Measurements from ENCODE around the gene MST1.

DNA sequence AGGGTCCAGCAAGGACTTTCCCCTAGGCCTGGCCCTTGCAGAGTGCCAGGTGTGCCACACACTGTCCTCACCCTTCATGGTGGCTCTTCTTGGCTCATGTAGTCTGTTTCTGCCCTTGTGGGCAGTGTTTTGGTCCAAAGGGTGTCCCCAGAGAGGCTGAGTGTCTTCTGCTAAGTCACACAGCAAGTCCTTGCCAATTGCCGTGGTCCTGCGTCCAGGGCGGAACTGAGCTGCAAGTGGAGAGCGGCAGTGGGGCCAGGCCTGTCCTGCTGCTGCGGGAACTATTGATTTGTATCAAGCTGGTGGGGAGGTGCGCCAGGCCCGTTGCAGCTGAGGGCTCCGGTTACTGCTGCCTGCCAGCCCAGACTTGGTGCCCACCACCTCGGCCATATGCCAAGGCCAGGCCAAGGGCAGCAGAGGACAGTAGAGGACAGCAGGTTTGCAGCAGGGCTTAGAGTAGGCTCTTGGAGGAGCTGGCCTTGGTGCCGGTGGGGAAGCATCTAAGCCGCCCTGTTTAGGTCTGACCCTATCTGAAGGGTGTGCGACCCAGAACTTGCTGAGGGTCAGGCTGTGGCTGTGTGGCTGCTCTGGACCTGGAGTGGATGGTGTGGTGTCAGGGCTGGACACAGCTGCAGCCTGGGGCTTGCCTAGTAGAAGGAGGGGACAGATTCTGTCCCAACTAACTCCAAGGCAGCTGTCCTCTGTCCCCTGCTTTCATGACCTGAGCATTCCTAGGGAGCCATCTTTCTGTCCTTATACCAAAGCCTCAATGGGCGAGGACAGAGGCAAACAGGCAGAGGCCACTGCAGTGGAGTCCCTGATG lies 25.7 kb upstream of the MST1 start:
- TF ChIP-seq SOX15 (CRISPR knock-in tag; IDR thresholded peaks at IDR 0.05) = no peak
- TF ChIP-seq, protein P1, sequence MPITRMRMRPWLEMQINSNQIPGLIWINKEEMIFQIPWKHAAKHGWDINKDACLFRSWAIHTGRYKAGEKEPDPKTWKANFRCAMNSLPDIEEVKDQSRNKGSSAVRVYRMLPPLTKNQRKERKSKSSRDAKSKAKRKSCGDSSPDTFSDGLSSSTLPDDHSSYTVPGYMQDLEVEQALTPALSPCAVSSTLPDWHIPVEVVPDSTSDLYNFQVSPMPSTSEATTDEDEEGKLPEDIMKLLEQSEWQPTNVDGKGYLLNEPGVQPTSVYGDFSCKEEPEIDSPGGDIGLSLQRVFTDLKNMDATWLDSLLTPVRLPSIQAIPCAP (CRISPR knock-in tag; IDR thresholded peaks at IDR 0.05) = no peak

Measured in WTC11 (cell line).